SU-DHL-6 (cell line): ENCODE results near the gene AMELY.
"Not testable (repeated sequence)": the region's sequence is repeated elsewhere in the genome, so short reads cannot be mapped to it uniquely, and the experiment has no call there.

ENCODE experiments used
- H2AFZ ChIP-seq: fragments of 200-600 bp; sonication (generic); 2 replicates; pipeline ENCODE4 v1.6.1; 2014; ENCODE audit warnings: low read depth, mild to moderate bottlenecking, moderate library complexity, mixed read lengths, antibody characterized with exemption, low read length; ENCODE audit not compliant: severe bottlenecking
- H3F3A ChIP-seq: fragments of 200-600 bp; shearing (Covaris generic); 2 replicates; pipeline ENCODE4 v1.6.0; 2016; ENCODE audit warnings: antibody characterized with exemption, mild to moderate bottlenecking; ENCODE audit not compliant: insufficient read depth
- H3K27ac ChIP-seq: fragments of 200-600 bp; sonication (generic); 2 replicates; pipeline ENCODE4 v1.5.1; 2016; ENCODE audit warnings: low read depth, mild to moderate bottlenecking, low read length, moderate library complexity, mixed read lengths
- H3K27me3 ChIP-seq: fragments of 200-600 bp; sonication (generic), shearing (Covaris generic); 2 replicates; pipeline ENCODE4 v1.6.0; 2014; ENCODE audit warnings: mild to moderate bottlenecking, low read length
- H3K36me3 ChIP-seq: fragments of 200-600 bp; sonication (generic); 2 replicates; pipeline ENCODE4 v1.6.1; 2014; ENCODE audit warnings: mild to moderate bottlenecking, low read length, mixed read lengths
- H3K4me2 ChIP-seq: fragments of 300-600, 200-600 bp; shearing (Covaris generic), sonication (generic); 2 replicates; pipeline ENCODE4 v1.6.0; 2014; ENCODE audit warnings: low read length, low read depth, mild to moderate bottlenecking; ENCODE audit not compliant: poor library complexity, severe bottlenecking
- H3K4me3 ChIP-seq: fragments of 200-600 bp; sonication (generic); 2 replicates; pipeline ENCODE4 v1.5.1; 2014; ENCODE audit warnings: antibody characterized with exemption, low read length, mild to moderate bottlenecking, mixed read lengths; ENCODE audit not compliant: insufficient read depth, poor library complexity, severe bottlenecking
- H3K79me2 ChIP-seq: fragments of 200-600 bp; sonication (generic); 2 replicates; pipeline ENCODE4 v1.6.1; 2014; ENCODE audit warnings: mild to moderate bottlenecking, low read length, moderate library complexity; ENCODE audit not compliant: insufficient read depth
- H3K9ac ChIP-seq: fragments of 200-600 bp; sonication (generic); 2 replicates; pipeline ENCODE4 v1.7.0; 2014; ENCODE audit warnings: mild to moderate bottlenecking, low read length
- H3K9me2 ChIP-seq: fragments of 200-600 bp; sonication (generic); replicated peaks from 2 replicates; pipeline ENCODE4 v1.6.1; 2014; ENCODE audit warnings: low read length; ENCODE audit not compliant: insufficient read depth
- H3K9me3 ChIP-seq: fragments of 200-600 bp; sonication (generic); 2 replicates; pipeline ENCODE4 v1.6.1; 2014; ENCODE audit warnings: low read length, mixed read lengths; ENCODE audit not compliant: insufficient read depth
- H4K20me1 ChIP-seq: fragments of 200-600 bp; sonication (generic); 2 replicates; pipeline ENCODE4 v1.6.1; 2014; ENCODE audit warnings: low read depth, mild to moderate bottlenecking, antibody characterized with exemption, low read length, moderate library complexity, mixed read lengths
- EZH2phosphoT487 ChIP-seq: fragments of 200-600 bp; sonication (generic), shearing (Covaris generic); conservative IDR thresholded peaks from 2 replicates; pipeline ENCODE4 v1.6.1; 2018; ENCODE audit warnings: mild to moderate bottlenecking, antibody characterized with exemption, low read length, moderate library complexity, mixed read lengths
- TF ChIP-seq, protein P1 (sequence below): fragments of 200-600 bp; sonication (generic); IDR thresholded peaks from one replicate; pipeline ENCODE4 v1.5.1; 2017; ENCODE audit warnings: antibody characterized with exemption, mild to moderate bottlenecking, low read length, moderate library complexity; ENCODE audit not compliant: insufficient read depth, poor library complexity, severe bottlenecking

AMELY gene

GRCh38 chrY:6907591-6907990 is 4.0 kb downstream of the AMELY start:
- Histone ChIP-seq H3K9me3 (no peaks in the 10 kb centered on the region), H3F3A (no peaks in the 10 kb centered on the region), H3K79me2 (no peaks in the 10 kb centered on the region), H3K36me3 (no peaks in the 10 kb centered on the region), H2AFZ (no peak overlapping the region), H3K27ac (no peak overlapping the region), H3K27me3 (no peaks in the 10 kb centered on the region), H3K4me3 (no peak overlapping the region), H4K20me1 (no peaks in the 10 kb centered on the region), H3K4me2 (no peak overlapping the region), H3K9ac (no peak overlapping the region), H3K9me2 (no peaks in the 10 kb centered on the region)
- TF ChIP-seq EZH2phosphoT487, result no peak
- TF ChIP-seq, protein P1, sequence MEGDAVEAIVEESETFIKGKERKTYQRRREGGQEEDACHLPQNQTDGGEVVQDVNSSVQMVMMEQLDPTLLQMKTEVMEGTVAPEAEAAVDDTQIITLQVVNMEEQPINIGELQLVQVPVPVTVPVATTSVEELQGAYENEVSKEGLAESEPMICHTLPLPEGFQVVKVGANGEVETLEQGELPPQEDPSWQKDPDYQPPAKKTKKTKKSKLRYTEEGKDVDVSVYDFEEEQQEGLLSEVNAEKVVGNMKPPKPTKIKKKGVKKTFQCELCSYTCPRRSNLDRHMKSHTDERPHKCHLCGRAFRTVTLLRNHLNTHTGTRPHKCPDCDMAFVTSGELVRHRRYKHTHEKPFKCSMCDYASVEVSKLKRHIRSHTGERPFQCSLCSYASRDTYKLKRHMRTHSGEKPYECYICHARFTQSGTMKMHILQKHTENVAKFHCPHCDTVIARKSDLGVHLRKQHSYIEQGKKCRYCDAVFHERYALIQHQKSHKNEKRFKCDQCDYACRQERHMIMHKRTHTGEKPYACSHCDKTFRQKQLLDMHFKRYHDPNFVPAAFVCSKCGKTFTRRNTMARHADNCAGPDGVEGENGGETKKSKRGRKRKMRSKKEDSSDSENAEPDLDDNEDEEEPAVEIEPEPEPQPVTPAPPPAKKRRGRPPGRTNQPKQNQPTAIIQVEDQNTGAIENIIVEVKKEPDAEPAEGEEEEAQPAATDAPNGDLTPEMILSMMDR, result no peak

DNA sequence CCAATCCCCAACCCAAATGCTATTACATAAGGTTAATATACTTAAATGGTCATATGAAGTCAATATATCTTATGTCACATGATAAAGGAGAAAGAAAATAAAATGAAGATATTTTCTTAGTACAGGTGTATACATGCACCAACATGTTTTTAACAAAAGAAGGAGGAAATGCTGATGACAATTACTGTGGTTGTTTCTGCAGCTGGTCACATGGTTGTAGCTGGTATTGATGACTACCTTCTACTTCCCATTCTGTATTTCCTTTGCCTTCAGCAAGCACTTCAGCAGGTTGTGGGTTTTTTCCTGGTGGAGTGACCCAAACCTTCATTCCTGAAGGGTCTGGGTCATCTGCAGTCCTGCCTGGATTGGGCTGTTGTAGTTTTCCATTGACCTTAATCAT is 9.4 kb downstream of the AMELY start:
- not testable (repeated sequence) for H3K4me2 ChIP-seq

DNA sequence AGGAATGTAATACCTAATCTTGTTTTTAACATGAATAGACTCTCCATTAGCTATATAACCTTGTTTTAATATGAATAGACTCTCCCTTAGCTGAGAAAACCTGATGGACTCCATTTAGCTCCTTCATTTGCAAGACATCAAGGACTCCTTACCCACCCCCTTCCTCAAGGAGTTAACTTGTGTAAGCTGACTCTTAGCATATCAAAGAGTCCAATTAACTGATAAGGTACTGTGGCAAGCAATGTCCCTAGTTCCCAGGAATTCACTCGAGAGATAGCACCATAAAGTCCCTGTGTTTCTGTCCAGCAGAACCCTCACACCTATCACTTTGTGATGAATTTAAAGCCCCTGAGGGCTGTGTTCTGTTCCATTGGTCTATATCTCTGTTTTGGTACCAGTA is 16.3 kb downstream of the AMELY start:
- Histone ChIP-seq H3K4me2 (no peak overlapping the region), H3K4me3 (no peak overlapping the region)
- TF ChIP-seq, protein P1, result no peak
- TF ChIP-seq EZH2phosphoT487, result no peak

More for the DNA sequence above, 9.4 kb downstream of the AMELY start:
- not testable (repeated sequence) for H3K9me2 ChIP-seq, H3F3A ChIP-seq, H3K27me3 ChIP-seq, H4K20me1 ChIP-seq, H2AFZ ChIP-seq, H3K9me3 ChIP-seq, H3K9ac ChIP-seq, H3K27ac ChIP-seq, H3K36me3 ChIP-seq, H3K79me2 ChIP-seq, H3K4me3 ChIP-seq

DNA sequence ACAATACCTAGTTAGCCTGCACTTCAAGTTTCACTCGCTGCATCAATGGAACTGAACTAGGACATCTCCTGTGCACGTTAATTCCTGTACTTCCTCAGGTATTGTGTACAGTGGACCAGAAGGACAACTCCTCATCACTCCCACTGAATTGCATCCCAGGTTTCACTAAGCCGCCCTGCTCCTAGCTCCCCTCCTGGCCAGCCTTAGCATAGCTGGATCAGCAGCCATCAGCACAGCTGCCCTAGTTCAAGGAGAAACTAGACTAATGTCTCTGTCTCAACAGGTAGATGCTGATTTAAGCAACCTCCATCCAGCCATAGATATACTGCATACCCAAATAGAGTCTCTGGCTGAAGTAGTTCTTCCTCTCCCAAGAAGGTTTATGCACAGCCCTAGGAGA is 17.1 kb downstream of the AMELY start:
- Histone ChIP-seq H3K27me3 (no peaks in the 10 kb centered on the region), H3K9ac (no peak overlapping the region), H3K27ac (no peak overlapping the region), H3K9me2 (no peaks in the 10 kb centered on the region), H3K79me2 (no peaks in the 10 kb centered on the region), H4K20me1 (no peaks in the 10 kb centered on the region), H3K36me3 (no peaks in the 10 kb centered on the region), H3K4me3 (no peak overlapping the region), H3K4me2 (no peak overlapping the region), H2AFZ (no peak overlapping the region), H3F3A (no peaks in the 10 kb centered on the region), H3K9me3 (no peaks in the 10 kb centered on the region)
- TF ChIP-seq, protein P1, result no peak
- TF ChIP-seq EZH2phosphoT487, result no peak

More for the DNA sequence above, 16.3 kb downstream of the AMELY start:
- Histone ChIP-seq H2AFZ (no peak overlapping the region), H3K9me3 (no peaks in the 10 kb centered on the region), H3K79me2 (no peaks in the 10 kb centered on the region), H3K27me3 (no peaks in the 10 kb centered on the region), H3K27ac (no peak overlapping the region), H3K9me2 (no peaks in the 10 kb centered on the region), H3K9ac (no peak overlapping the region), H3F3A (no peaks in the 10 kb centered on the region), H3K36me3 (no peaks in the 10 kb centered on the region), H4K20me1 (no peaks in the 10 kb centered on the region)
